Pulmonary artery endothelial cell (primary cell): ENCODE results near the gene RYR1. TPM values are rescaled to one million over a fixed set of nuclear protein-coding genes. Genes with fewer than 3 reads are reported as not detected.
"Not testable (repeated sequence)": the region's sequence is repeated elsewhere in the genome, so short reads cannot be mapped to it uniquely, and the experiment has no call there.

ENCODE experiments used
- DNase-seq: peaks from one replicate; pipeline ENCODE4 v3.0.0-alpha.2; 2011; ENCODE audit warnings: low read depth, low spot score
- total RNA-seq: library from RNA; depleted of rRNA; stranded (reverse); fragments of >200 nt; gene quantifications from 2 replicates; pipeline ENCODE4 v1.2.3, GENCODE V29; 2014

Gene RYR1
- total RNA-seq, 1 donor from 2014 or later, result 0.26 TPM

- no peak for DNase-seq
These were observed 55.4 kb downstream of the RYR1 start for GRCh38 chr19:38488776-38489481.

- no peak for DNase-seq
These were observed 57.4 kb downstream of the RYR1 start for GRCh38 chr19:38490861-38491260.

- DNase-seq, result no peak
These were observed 58.8 kb downstream of the RYR1 start for GRCh38 chr19:38492181-38492813.

GRCh38 chr19:38494379-38494778, 60.9 kb downstream of the RYR1 start:
- no peak for DNase-seq

DNA sequence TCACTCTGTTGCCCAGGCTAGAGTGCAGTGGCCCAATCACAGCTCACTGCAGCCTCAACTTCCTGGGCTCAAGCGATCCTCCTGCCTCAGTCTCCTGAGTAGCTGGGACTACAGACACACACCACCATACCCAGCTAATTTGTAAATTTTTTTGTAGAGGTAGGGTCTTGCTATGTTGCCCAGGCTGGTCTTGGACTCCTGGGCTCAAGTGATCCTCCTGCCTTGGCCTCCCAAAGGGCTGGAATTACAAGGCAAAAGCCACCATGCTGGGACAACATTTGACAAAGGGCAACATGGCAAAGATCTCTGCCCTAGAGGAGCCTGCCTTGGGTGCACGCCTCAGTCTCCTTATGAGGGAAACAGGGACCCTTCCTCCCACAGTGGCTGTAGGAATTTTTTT, 61.9 kb downstream of the RYR1 start:
- DNase-seq, result not testable (repeated sequence)

- no peak for DNase-seq
These were observed 62.6 kb downstream of the RYR1 start for GRCh38 chr19:38496116-38496515.

DNA sequence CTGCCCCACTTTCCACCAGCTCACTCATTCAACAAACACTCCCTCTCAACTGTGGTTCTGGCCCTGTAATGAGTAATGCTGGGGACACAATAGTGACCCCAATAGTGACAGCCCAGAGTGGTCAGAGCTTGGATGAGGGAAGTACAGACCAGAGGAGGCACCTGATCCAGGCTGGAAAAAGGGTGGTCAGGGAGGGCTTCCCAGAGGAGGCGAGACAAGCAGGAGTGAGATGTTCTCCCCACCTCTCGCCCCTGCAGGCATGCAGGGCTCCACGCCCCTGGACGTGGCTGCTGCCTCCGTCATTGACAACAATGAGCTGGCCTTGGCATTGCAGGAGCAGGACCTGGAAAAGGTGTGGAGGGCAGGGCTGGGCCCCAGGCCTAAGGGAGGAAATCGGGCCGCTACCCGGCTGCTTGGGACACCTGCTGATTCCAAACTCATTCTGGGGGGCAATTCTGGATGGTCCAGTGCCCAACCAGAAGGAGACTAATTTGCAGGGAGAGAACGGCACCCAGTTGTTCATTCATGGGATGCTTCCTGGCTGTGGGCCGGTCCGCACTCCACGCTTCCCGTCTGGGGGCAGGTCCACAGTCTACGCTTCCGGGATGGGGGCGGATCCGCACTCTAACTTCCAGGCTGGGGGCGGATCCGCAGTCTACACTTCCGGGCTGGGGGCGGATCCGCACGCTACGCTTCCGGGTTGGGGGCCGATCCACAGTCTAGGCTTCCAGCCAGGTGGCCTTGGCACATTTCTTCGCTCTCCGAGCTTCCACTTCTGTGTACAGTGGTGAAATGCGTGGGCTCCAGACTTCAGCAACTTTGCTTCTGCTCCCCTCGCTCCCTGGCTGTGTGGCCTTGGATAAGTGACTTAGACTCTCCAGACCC, 63.4 kb downstream of the RYR1 start:
- no peak for DNase-seq

DNA sequence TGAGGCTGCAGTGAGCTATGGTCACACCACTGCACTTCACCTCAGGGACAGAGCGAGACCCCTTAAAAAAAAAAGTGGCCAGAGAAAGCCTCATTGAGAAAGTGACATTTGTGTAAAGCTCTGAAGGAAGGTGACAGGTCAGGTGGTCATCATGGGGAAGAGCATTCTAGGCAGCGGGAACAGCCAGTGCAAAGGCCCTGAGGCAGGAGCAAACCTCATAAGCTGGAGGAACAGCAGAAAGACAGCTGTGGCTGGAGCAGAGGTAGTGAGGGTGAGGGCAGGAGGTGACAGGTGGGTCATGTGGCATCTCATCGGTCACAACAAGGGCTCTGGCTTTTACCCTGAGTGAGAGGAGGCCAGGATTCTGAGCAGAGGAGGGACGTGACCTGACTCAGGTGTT, 64.4 kb downstream of the RYR1 start:
- DNase-seq, result no peak

DNA sequence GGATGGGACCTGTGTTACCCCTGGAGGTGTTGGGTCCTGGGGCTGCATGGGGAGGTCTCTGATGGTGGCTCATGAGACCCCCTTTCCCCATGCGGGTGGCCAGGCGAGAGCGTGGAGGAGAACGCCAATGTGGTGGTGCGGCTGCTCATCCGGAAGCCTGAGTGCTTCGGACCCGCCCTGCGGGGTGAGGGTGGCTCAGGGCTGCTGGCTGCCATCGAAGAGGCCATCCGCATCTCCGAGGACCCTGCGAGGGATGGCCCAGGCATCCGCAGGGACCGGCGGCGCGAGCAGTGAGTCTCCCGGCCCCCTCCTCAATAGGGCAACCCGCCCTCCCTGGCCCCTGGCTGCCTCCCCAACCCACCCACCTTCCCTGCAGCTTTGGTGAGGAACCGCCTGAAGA, 66.0 kb downstream of the RYR1 start:
- no peak for DNase-seq

- DNase-seq, result no peak
These were observed 67.0 kb downstream of the RYR1 start for GRCh38 chr19:38500450-38500849.

DNA sequence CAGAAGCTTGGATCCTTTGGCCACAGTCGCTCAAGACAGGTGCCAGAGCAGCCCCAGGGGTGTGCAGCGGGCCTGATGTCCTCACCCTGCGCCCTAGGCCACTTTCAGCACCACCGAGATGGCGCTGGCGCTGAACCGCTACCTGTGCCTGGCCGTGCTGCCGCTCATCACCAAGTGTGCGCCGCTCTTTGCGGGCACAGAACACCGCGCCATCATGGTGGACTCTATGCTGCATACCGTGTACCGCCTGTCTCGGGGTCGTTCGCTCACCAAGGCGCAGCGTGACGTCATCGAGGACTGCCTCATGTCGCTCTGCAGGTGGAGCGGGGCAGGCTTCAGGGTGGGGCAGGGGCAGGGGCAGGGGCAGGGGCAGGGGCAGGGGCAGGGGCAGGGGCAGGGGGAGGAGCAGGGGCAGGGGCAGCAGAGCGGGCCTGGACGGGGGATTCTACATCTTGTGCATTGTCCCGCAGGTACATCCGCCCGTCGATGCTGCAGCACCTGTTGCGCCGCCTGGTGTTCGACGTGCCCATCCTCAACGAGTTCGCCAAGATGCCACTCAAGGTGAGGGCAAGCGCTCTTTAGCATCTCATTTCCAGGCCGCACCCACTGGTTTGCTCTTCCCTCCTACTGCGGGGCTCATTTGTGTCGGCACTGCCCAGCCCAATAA, 69.1 kb downstream of the RYR1 start:
- no peak for DNase-seq

DNA sequence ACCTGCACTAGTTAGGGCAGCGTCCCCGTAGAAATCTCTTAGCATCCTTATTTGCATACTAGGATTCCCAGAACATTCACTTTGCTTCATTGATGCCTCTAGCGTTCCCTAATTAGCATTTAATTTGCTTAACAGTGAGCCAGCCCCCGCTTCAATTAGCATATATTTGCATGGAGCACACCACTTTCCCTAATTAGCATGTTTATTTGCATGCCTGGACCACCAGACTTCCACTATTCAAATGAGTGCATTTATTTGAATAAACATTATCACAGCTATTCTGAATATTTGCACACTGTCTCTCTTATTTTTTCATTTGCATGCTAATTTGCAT, 69.6 kb downstream of the RYR1 start:
- no peak for DNase-seq

DNA sequence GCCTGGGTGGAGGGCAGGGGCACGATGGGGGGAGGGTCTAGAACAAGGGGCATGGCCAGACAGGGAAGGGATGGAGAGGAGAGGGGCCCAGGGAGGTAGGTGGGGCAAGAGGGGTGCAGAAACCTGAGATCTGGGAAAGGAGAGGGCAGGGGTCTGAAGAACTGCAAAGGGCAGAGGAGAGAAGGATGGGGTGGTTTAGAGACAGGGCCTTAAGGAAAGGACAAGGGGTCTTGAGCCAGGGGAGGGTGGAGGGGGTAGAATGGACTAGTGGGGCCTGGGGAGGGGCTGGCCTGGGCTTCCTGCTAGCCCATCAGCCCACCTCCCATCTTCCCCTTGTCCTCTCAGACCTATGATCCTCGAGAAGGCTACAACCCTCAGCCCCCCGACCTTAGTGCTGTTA, 72.5 kb downstream of the RYR1 start:
- no peak for DNase-seq

- DNase-seq, result no peak
These were observed 72.9 kb downstream of the RYR1 start for GRCh38 chr19:38506375-38506722.

DNA sequence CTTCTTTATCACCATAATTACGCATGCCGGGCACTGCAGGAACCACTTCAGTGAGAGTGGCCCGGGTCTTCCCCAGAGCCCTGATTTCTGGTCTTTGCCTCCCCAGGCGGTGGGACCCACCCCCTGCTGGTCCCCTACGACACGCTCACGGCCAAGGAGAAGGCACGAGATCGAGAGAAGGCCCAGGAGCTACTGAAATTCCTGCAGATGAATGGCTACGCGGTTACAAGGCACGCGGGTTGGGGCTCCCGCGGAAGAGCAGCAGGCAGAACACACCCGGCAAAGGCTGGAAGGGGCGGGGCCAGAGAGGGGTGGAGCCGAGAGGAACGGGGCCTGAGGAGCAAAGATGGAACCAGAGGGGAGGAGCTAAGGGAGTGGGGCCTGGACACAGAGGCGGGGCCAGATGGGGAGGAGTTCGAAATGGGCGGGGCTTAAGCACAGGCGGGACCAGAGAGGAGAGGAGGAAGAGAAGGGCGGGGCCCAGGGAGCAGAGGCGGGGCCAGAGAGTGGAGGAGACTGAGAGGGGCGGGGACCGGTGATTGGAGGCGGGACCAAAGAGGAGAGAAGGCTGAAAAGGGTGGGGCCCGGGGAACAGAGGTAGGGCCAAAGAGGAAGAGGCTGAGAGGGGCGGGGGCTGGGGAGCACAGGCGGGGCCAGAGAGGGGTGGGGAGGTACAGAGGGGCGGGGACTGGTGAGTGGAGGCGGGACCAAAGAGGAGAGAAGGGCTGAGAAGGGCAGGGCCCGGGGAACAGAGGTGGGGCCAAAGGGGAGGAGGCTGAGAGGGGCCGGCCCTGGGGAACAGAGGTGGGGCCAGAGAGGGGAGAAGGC, 73.4 kb downstream of the RYR1 start:
- peak; percentile 50 for DNase-seq

GRCh38 chr19:38507551-38508127, 74.1 kb downstream of the RYR1 start:
- DNase-seq, result no peak

GRCh38 chr19:38508507-38508906, 75.0 kb downstream of the RYR1 start:
- DNase-seq, result no peak

DNA sequence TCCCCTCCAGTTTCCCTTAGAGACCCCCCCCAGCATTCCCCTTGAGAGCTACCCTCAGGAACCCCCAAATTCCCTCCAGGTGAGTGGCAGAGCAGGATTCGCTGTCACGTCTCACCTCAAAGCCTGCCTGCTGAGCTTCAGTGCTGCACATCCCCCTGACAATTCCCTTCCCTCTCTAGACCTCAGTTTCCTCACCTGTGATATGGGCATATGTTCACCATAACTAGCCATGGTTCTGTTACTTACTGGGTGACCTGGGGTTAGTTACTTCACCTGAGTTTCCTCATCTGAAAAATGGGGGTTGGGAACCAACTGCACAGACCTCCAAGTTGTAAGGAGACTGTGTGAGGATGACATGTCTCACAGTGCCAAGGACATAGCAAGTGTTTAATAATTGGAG, 75.5 kb downstream of the RYR1 start:
- no peak for DNase-seq

- DNase-seq, result no peak
These were observed 77.7 kb downstream of the RYR1 start for GRCh38 chr19:38511074-38511708.

DNA sequence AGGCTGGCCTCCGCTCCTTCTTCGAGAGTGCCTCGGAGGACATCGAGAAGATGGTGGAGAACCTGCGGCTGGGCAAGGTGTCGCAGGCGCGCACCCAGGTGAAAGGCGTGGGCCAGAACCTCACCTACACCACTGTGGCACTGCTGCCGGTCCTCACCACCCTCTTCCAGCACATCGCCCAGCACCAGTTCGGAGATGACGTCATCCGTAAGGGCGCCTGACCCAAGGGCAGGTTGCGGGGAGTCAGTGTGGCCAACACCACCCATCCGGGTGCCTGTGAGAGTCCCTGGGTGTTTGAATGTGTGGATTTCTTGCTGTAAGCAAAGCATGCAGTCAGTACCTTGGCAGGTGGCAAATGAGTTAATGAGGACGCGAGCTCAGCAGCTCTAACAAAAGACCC, 78.8 kb downstream of the RYR1 start:
- DNase-seq, result no peak
